PFSK-1 (cell line): ENCODE results near the gene RFT1.

Experiments
- POLR2AphosphoS5 ChIP-seq: IDR thresholded peaks from 2 replicates; pipeline ENCODE4 v1.6.1; 2012; ENCODE audit warnings: low read depth, mild to moderate bottlenecking, control low read depth, low read length, moderate library complexity
- REST ChIP-seq, 2 experiments: IDR thresholded peaks; 2 replicates each; pipeline versions ENCODE4 v1.6.1 to v1.8.0; 2011 to 2012; ENCODE audit warnings: low read depth in 2 of 2, low read length in 2 of 2, control low read depth in 1 of 2, inconsistent platforms in 1 of 2, mild to moderate bottlenecking in 1 of 2, moderate library complexity in 1 of 2; ENCODE audit not compliant: insufficient read depth in 1 of 2

- TF ChIP-seq POLR2AphosphoS5 (no peak), REST (IDR thresholded peaks at IDR 0.05; ENCODE audit: insufficient read depth in 1 of 2, low read depth in 2 of 2, low read length in 2 of 2) (no peak)
These were observed 86.5 kb downstream of the RFT1 start for GRCh38 chr3:53043738-53044137.
